Loucy (cell line): ENCODE results near the gene LDLRAD4.

Experiments
- H2AFZ ChIP-seq: fragments of 200-600 bp; sonication (generic); 2 replicates; pipeline ENCODE4 v1.6.0; 2016; ENCODE audit warnings: antibody characterized with exemption, mild to moderate bottlenecking, low read length, moderate library complexity
- H3F3A ChIP-seq: fragments of 200-600 bp; 2 replicates; pipeline ENCODE4 v1.6.0; 2016; ENCODE audit warnings: antibody characterized with exemption, low read depth, mild to moderate bottlenecking
- H3K27me3 ChIP-seq: fragments of 200-600 bp; sonication (generic); 2 replicates; pipeline ENCODE4 v1.6.1; 2014; ENCODE audit warnings: low read length, mild to moderate bottlenecking; ENCODE audit not compliant: insufficient read depth, poor library complexity, severe bottlenecking
- H3K36me3 ChIP-seq: fragments of 200-600 bp; sonication (generic); 2 replicates; pipeline ENCODE4 v1.6.1; 2016; ENCODE audit warnings: low read length; ENCODE audit not compliant: insufficient read depth
- H3K4me1 ChIP-seq: fragments of 200-600 bp; sonication (generic); 2 replicates; pipeline ENCODE4 v1.5.1; 2014; ENCODE audit warnings: low read length, mild to moderate bottlenecking; ENCODE audit not compliant: insufficient read depth, poor library complexity, severe bottlenecking
- H3K4me2 ChIP-seq: fragments of 200-600 bp; sonication (generic); 2 replicates; pipeline ENCODE4 v1.6.0; 2014; ENCODE audit warnings: antibody characterized with exemption, low read length, low read depth, mild to moderate bottlenecking; ENCODE audit not compliant: poor library complexity, severe bottlenecking
- H3K4me3 ChIP-seq: fragments of 200-600 bp; sonication (generic); 2 replicates; pipeline ENCODE4 v1.5.1; 2014; ENCODE audit warnings: low read length, mild to moderate bottlenecking, mixed read lengths; ENCODE audit not compliant: poor library complexity, severe bottlenecking
- H3K79me2 ChIP-seq: fragments of 200-600 bp; sonication (generic); 2 replicates; pipeline ENCODE4 v1.6.1; 2014; ENCODE audit warnings: low read length; ENCODE audit not compliant: insufficient read depth
- H3K9ac ChIP-seq: fragments of 200-600 bp; sonication (generic); 2 replicates; pipeline ENCODE4 v1.6.0; 2014; ENCODE audit warnings: mild to moderate bottlenecking, low read depth, low read length, moderate library complexity; ENCODE audit not compliant: poor library complexity, severe bottlenecking
- H3K9me2 ChIP-seq: fragments of 200-600 bp; sonication (generic); replicated peaks from 2 replicates; pipeline ENCODE4 v1.6.1; 2016; ENCODE audit warnings: low read depth, low read length, mixed read lengths
- H3K9me3 ChIP-seq: fragments of 200-600 bp; sonication (generic); 2 replicates; pipeline ENCODE4 v1.6.1; 2014; ENCODE audit warnings: mild to moderate bottlenecking, antibody characterized with exemption, low read length, low read depth; ENCODE audit not compliant: insufficient read depth
- H4K20me1 ChIP-seq: fragments of 200-600 bp; sonication (generic); 2 replicates; pipeline ENCODE4 v1.6.0; 2014; ENCODE audit warnings: antibody characterized with exemption, low read length, mild to moderate bottlenecking; ENCODE audit not compliant: insufficient read depth, poor library complexity, severe bottlenecking
- CTCF ChIP-seq: fragments of 200-600 bp; sonication (generic); conservative IDR thresholded peaks from 2 replicates; pipeline ENCODE4 v1.5.1; 2014; ENCODE audit warnings: mild to moderate bottlenecking, antibody characterized with exemption, low read length
- EZH2phosphoT487 ChIP-seq: fragments of 200-600 bp; IDR thresholded peaks from 2 replicates; pipeline ENCODE4 v1.6.1; 2018; ENCODE audit warnings: antibody characterized with exemption, mild to moderate bottlenecking, moderate library complexity, borderline replicate concordance

LDLRAD4 gene

GRCh38 chr18:13232971-13233786 lies 14.6 kb downstream of the LDLRAD4 start:
- H3K36me3 ChIP-seq: no peaks in the 10 kb centered on the region
- H3K9ac ChIP-seq: no peak overlapping the region
- H3K9me2 ChIP-seq: no peaks in the 10 kb centered on the region
- no peaks in the 10 kb centered on the region for H3F3A ChIP-seq
- no peak overlapping the region for H3K4me2 ChIP-seq
- no peak for TF ChIP-seq EZH2phosphoT487
- no peak for TF ChIP-seq CTCF
- no peaks in the 10 kb centered on the region for H4K20me1 ChIP-seq
- no peak overlapping the region for H2AFZ ChIP-seq
- H3K79me2 ChIP-seq: peaks cover 72% of the 10 kb centered on the region
- no peak overlapping the region for H3K4me3 ChIP-seq
- peaks cover 9% of the 10 kb centered on the region for H3K4me1 ChIP-seq
- no peaks in the 10 kb centered on the region for H3K27me3 ChIP-seq
- no peaks in the 10 kb centered on the region for H3K9me3 ChIP-seq

GRCh38 chr18:13233787-13234783 lies 15.5 kb downstream of the LDLRAD4 start:
- Histone ChIP-seq H3K27me3 (no peaks in the 10 kb centered on the region), H3K9ac (no peak overlapping the region), H3K4me2 (no peak overlapping the region), H3K9me3 (no peaks in the 10 kb centered on the region), H3K36me3 (no peaks in the 10 kb centered on the region), H3K4me3 (no peak overlapping the region), H3K9me2 (no peaks in the 10 kb centered on the region), H3K4me1 (peaks cover 4% of the 10 kb centered on the region), H2AFZ (no peak overlapping the region), H3K79me2 (peaks cover 68% of the 10 kb centered on the region), H4K20me1 (no peaks in the 10 kb centered on the region), H3F3A (no peaks in the 10 kb centered on the region)
- TF ChIP-seq CTCF (no peak), EZH2phosphoT487 (no peak)

GRCh38 chr18:13235421-13235831 lies 16.9 kb downstream of the LDLRAD4 start:
- no peak for TF ChIP-seq EZH2phosphoT487
- TF ChIP-seq CTCF: no peak
- H2AFZ ChIP-seq: no peak overlapping the region
- no peaks in the 10 kb centered on the region for H4K20me1 ChIP-seq
- H3K9ac ChIP-seq: no peak overlapping the region
- no peak overlapping the region for H3K4me2 ChIP-seq
- no peaks in the 10 kb centered on the region for H3K9me2 ChIP-seq
- no peaks in the 10 kb centered on the region for H3K9me3 ChIP-seq
- H3K79me2 ChIP-seq: peaks cover 69% of the 10 kb centered on the region
- no peaks in the 10 kb centered on the region for H3K4me1 ChIP-seq
- H3F3A ChIP-seq: no peaks in the 10 kb centered on the region
- no peaks in the 10 kb centered on the region for H3K36me3 ChIP-seq
- H3K4me3 ChIP-seq: no peak overlapping the region
- no peaks in the 10 kb centered on the region for H3K27me3 ChIP-seq
